A673 (cell line): ENCODE results near the gene CDRT4. TPM values are rescaled to one million over a fixed set of nuclear protein-coding genes. Genes with fewer than 3 reads are reported as not detected.

Source experiments
- BruUV-seq: library from RNA; stranded (reverse); fragments of 400-500 nt; replicated peaks from 2 replicates; lab custom pipeline; 2021; lab: Mats Ljungman, UMichigan
- CTCF ChIA-PET: fragments of 300-600 bp; sonication (Branson Sonifier 250); formaldehyde crosslinking; loops from one replicate; lab custom pipeline; 2022; ENCODE audit warnings: antibody characterized with exemption; lab: Charles Lee
- POLR2A ChIA-PET: fragments of 300-600 bp; sonication (Branson Sonifier 250); formaldehyde crosslinking; loops from one replicate; lab custom pipeline; 2022; ENCODE audit warnings: antibody characterized with exemption; ENCODE audit not compliant: low non-redundant PET; lab: Charles Lee
- DNase-seq: peaks from one replicate; pipeline ENCODE4 v3.0.0-alpha.2; 2015; ENCODE audit warnings: low spot score
- H3K27ac ChIP-seq: fragments of 200-600 bp; sonication (generic); 2 replicates; pipeline ENCODE4 v1.5.1; 2016; ENCODE audit warnings: mixed run types, low read depth, mild to moderate bottlenecking, mixed read lengths, antibody characterized with exemption, low read length; ENCODE audit not compliant: poor library complexity, severe bottlenecking
- H3K27me3 ChIP-seq: fragments of 200-600 bp; sonication (generic); replicated peaks from 2 replicates; pipeline ENCODE4 v1.6.1; 2017; ENCODE audit warnings: mixed run types, low read depth, mild to moderate bottlenecking, mixed read lengths, antibody characterized with exemption, low read length; ENCODE audit not compliant: insufficient read depth, poor library complexity
- H3K36me3 ChIP-seq: fragments of 200-600 bp; sonication (generic); 2 replicates; pipeline ENCODE4 v1.6.1; 2016; ENCODE audit warnings: mixed run types, mild to moderate bottlenecking, mixed read lengths, antibody characterized with exemption, low read length; ENCODE audit not compliant: insufficient read depth, poor library complexity, severe bottlenecking
- H3K4me1 ChIP-seq: fragments of 200-600 bp; sonication (generic); 2 replicates; pipeline ENCODE4 v1.6.1; 2017; ENCODE audit warnings: mixed run types, mild to moderate bottlenecking, mixed read lengths, antibody characterized with exemption, low read length; ENCODE audit not compliant: insufficient read depth, poor library complexity, severe bottlenecking
- H3K4me3 ChIP-seq: fragments of 200-600 bp; sonication (generic); 2 replicates; pipeline ENCODE4 v1.5.1; 2016; ENCODE audit warnings: low read depth, mixed run types, mild to moderate bottlenecking, mixed read lengths, low read length; ENCODE audit not compliant: poor library complexity, severe bottlenecking
- H3K9me3 ChIP-seq: fragments of 200-600 bp; sonication (generic); 2 replicates; pipeline ENCODE4 v1.6.1; 2016; ENCODE audit warnings: mixed run types, low read depth, mild to moderate bottlenecking, mixed read lengths, antibody characterized with exemption, low read length; ENCODE audit not compliant: poor library complexity, severe bottlenecking
- CTCF ChIP-seq: fragments of 300-800, 200-600 bp; sonication (generic); conservative IDR thresholded peaks from 2 replicates; pipeline ENCODE4 v1.5.1; 2017; ENCODE audit warnings: low read depth, mild to moderate bottlenecking, antibody characterized with exemption, low read length, moderate library complexity, mixed read lengths
- EZH2 ChIP-seq: fragments of 200-600 bp; sonication (generic); IDR thresholded peaks from 2 replicates; pipeline ENCODE4 v1.6.1; 2017; ENCODE audit warnings: borderline replicate concordance, low read depth, mild to moderate bottlenecking, mixed read lengths, antibody characterized with exemption, low read length; ENCODE audit not compliant: poor library complexity, severe bottlenecking
- intact Hi-C: fragments of 100-400 bp; cut with micrococcal nuclease; formaldehyde crosslinking; loops from one replicate; pipeline ENCODE4 v1.10.0; 2022; ENCODE audit not compliant: unreplicated experiment
- total RNA-seq: library from RNA; stranded (reverse); gene quantifications from 2 replicates; pipeline ENCODE4 v1.2.3, GENCODE V29; 2021

The CDRT4 gene
- total RNA-seq, 1 experiment from 2014 or later = 0.62 TPM

- H3K9me3 ChIP-seq = no peaks in the 10 kb centered on the region
- BruUV-seq = no TSS peak
- H3K27ac ChIP-seq = no peak overlapping the region
- no peaks in the 10 kb centered on the region for H3K4me1 ChIP-seq
- ChIA-PET CTCF (no interaction called here), POLR2A (no interaction called here)
- no peaks in the 10 kb centered on the region for H3K27me3 ChIP-seq
- no peaks in the 10 kb centered on the region for H3K36me3 ChIP-seq
- TF ChIP-seq CTCF (no peak), EZH2 (no peak)
- intact Hi-C loops = no loop called here
- H3K4me3 ChIP-seq = no peak overlapping the region
- no peak for DNase-seq
Observed at GRCh38 chr17:15438491-15439105, 28.8 kb downstream of the CDRT4 start.

GRCh38 chr17:15437303-15437635 is 30.2 kb downstream of the CDRT4 start:
- CTCF ChIA-PET = interaction anchor here (0.9 kb wide), 1 partner anchor 66 kb away, joined by 6 read pairs; no protein-coding TSS in a partner anchor
- no peak for TF ChIP-seq EZH2
- no peak for TF ChIP-seq CTCF
- H3K27ac ChIP-seq = no peak overlapping the region
- H3K4me1 ChIP-seq = no peaks in the 10 kb centered on the region
- intact Hi-C loops = no loop called here
- DNase-seq = no peak
- no peak overlapping the region for H3K4me3 ChIP-seq
- POLR2A ChIA-PET = no interaction called here
- H3K36me3 ChIP-seq = no peaks in the 10 kb centered on the region
- no peaks in the 10 kb centered on the region for H3K9me3 ChIP-seq
- no TSS peak for BruUV-seq
- H3K27me3 ChIP-seq = no peaks in the 10 kb centered on the region

- Histone ChIP-seq H3K27ac (no peak overlapping the region), H3K4me3 (no peak overlapping the region), H3K4me1 (no peaks in the 10 kb centered on the region), H3K27me3 (no peaks in the 10 kb centered on the region), H3K36me3 (no peaks in the 10 kb centered on the region), H3K9me3 (no peaks in the 10 kb centered on the region)
- BruUV-seq = no TSS peak
- DNase-seq = peak; percentile 69
- TF ChIP-seq CTCF (peak; percentile 42; the same call in 1 of the 2 replicates), EZH2 (no peak)
- ChIA-PET POLR2A (no interaction called here), CTCF (interaction anchor here (0.9 kb wide), 1 partner anchor 66 kb away, joined by 6 read pairs; no protein-coding TSS in a partner anchor)
- intact Hi-C loops = no loop called here
Observed at GRCh38 chr17:15436473-15437302, 30.7 kb downstream of the CDRT4 start.
